KOPT-K1 (cell line): Measurements from ENCODE around the gene ZXDB.
"Not testable (repeated sequence)": the region's sequence is repeated elsewhere in the genome, so short reads cannot be mapped to it uniquely, and the experiment has no call there.

Experiments
- H3K27ac ChIP-seq: fragments of 200-600 bp; sonication (generic); 2 replicates; pipeline ENCODE4 v1.5.1; 2016; ENCODE audit warnings: antibody characterized with exemption, mild to moderate bottlenecking, low read depth, low read length; ENCODE audit not compliant: poor library complexity, severe bottlenecking
- H3K36me3 ChIP-seq: fragments of 200-600 bp; sonication (generic); 2 replicates; pipeline ENCODE4 v1.5.1; 2017; ENCODE audit warnings: antibody characterized with exemption, mild to moderate bottlenecking, low read length, moderate library complexity; ENCODE audit not compliant: insufficient read depth
- H3K9me3 ChIP-seq: fragments of 200-600 bp; sonication (generic); 2 replicates; pipeline ENCODE4 v1.5.1; 2017; ENCODE audit warnings: antibody characterized with exemption, low read length, mild to moderate bottlenecking; ENCODE audit not compliant: insufficient read depth, poor library complexity, severe bottlenecking

Gene ZXDB

GRCh38 chrX:57591284-57592159 is at the start of gene ZXDB:
Gene ZXDB, plus strand, starts transcription at chrX:57592011. Its CDS starts 38 bp downstream, at chrX:57592049.
- peak within 1 kb of the TSS; percentile 47 for H3K27ac ChIP-seq
- not testable (repeated sequence) for H3K36me3 ChIP-seq, H3K9me3 ChIP-seq

GRCh38 chrX:57565198-57565597 is 26.6 kb upstream of the ZXDB start:
- Histone ChIP-seq H3K27ac (no peak overlapping the region), H3K9me3 (no peaks in the 10 kb centered on the region), H3K36me3 (no peaks in the 10 kb centered on the region)

GRCh38 chrX:57573754-57574153 is 18.1 kb upstream of the ZXDB start:
- Histone ChIP-seq H3K27ac (no peak overlapping the region), H3K36me3 (no peaks in the 10 kb centered on the region), H3K9me3 (no peaks in the 10 kb centered on the region)

GRCh38 chrX:57582948-57583347 is 8.9 kb upstream of the ZXDB start:
- not testable (repeated sequence) for H3K36me3 ChIP-seq, H3K27ac ChIP-seq, H3K9me3 ChIP-seq

GRCh38 chrX:57583477-57583876 is 8.3 kb upstream of the ZXDB start:
- H3K9me3 ChIP-seq = no peaks in the 10 kb centered on the region
- H3K27ac ChIP-seq = no peak overlapping the region
- H3K36me3 ChIP-seq = no peaks in the 10 kb centered on the region

- Histone ChIP-seq H3K27ac (no peak overlapping the region), H3K36me3 (no peaks in the 10 kb centered on the region), H3K9me3 (no peaks in the 10 kb centered on the region)
These were observed 5.5 kb upstream of the ZXDB start for GRCh38 chrX:57586360-57586759.

- Histone ChIP-seq H3K9me3 (no peaks in the 10 kb centered on the region), H3K36me3 (no peaks in the 10 kb centered on the region), H3K27ac (no peak overlapping the region)
These were observed 4.7 kb upstream of the ZXDB start for GRCh38 chrX:57587062-57587461.

GRCh38 chrX:57587607-57588006 is 4.2 kb upstream of the ZXDB start:
- H3K9me3 ChIP-seq = no peaks in the 10 kb centered on the region

GRCh38 chrX:57592160-57592893 is 516 bp downstream of the ZXDB start:
- not testable (repeated sequence) for H3K9me3 ChIP-seq, H3K36me3 ChIP-seq
- peak overlapping the region; percentile 47 for H3K27ac ChIP-seq

More at GRCh38 chrX:57587607-57588006, 4.2 kb upstream of the ZXDB start:
- H3K36me3 ChIP-seq = no peaks in the 10 kb centered on the region
- no peak overlapping the region for H3K27ac ChIP-seq

GRCh38 chrX:57592894-57593215 is 1.0 kb downstream of the ZXDB start:
- H3K27ac ChIP-seq, H3K9me3 ChIP-seq, H3K36me3 ChIP-seq: not testable (repeated sequence)

GRCh38 chrX:57595381-57595811 is 3.6 kb downstream of the ZXDB start:
- Histone ChIP-seq H3K36me3 (no peaks in the 10 kb centered on the region; the same call in 1 of the 2 replicates), H3K27ac (no peak overlapping the region), H3K9me3 (no peaks in the 10 kb centered on the region)

GRCh38 chrX:57596109-57596508 is 4.3 kb downstream of the ZXDB start:
- Histone ChIP-seq H3K9me3 (no peaks in the 10 kb centered on the region), H3K27ac (no peak overlapping the region), H3K36me3 (no peaks in the 10 kb centered on the region; the same call in 1 of the 2 replicates)

- no peaks in the 10 kb centered on the region; the same call in 1 of the 2 replicates for H3K36me3 ChIP-seq
- H3K27ac ChIP-seq = no peak overlapping the region
- no peaks in the 10 kb centered on the region for H3K9me3 ChIP-seq
These were observed 4.7 kb downstream of the ZXDB start for GRCh38 chrX:57596516-57596915.

- Histone ChIP-seq H3K9me3 (no peaks in the 10 kb centered on the region), H3K36me3 (no peaks in the 10 kb centered on the region), H3K27ac (no peak overlapping the region)
These were observed 15.7 kb downstream of the ZXDB start for GRCh38 chrX:57607295-57608187.

- not testable (repeated sequence) for H3K36me3 ChIP-seq, H3K9me3 ChIP-seq, H3K27ac ChIP-seq
These were observed 21.5 kb downstream of the ZXDB start for GRCh38 chrX:57613351-57613750.
